ENCODE results near the gene GLT8D1.
A peak's percentile ranks its signal among the peaks of the same experiment; 100 is the strongest.

The GLT8D1 gene

GRCh38 chr3:52712291-52713212 is 7.0 kb upstream of the GLT8D1 start:
- DNase-seq = no peak

GRCh38 chr3:52710512-52710911 is 4.9 kb upstream of the GLT8D1 start:
- no peak for DNase-seq

GRCh38 chr3:52707585-52707984 is 2.0 kb upstream of the GLT8D1 start:
- DNase-seq = no peak

GRCh38 chr3:52705438-52705687 is 228 bp downstream of the GLT8D1 start:
- DNase-seq = no peak

- DNase-seq = peak; percentile 44
Measured at GRCh38 chr3:52704611-52705437, 767 bp downstream of the GLT8D1 start.

- DNase-seq = peak; percentile 79
Measured at GRCh38 chr3:52703341-52703740, 2.2 kb downstream of the GLT8D1 start.

GRCh38 chr3:52697632-52697965 is 8.0 kb downstream of the GLT8D1 start:
- no peak for DNase-seq

- no peak for DNase-seq
Measured at GRCh38 chr3:52696830-52697631, 8.6 kb downstream of the GLT8D1 start.

- no peak for DNase-seq
Measured at GRCh38 chr3:52695798-52696671, 9.6 kb downstream of the GLT8D1 start.

GRCh38 chr3:52694528-52695189 is 10.9 kb downstream of the GLT8D1 start:
- DNase-seq = no peak

- no peak for DNase-seq
Measured at GRCh38 chr3:52693071-52693470, 12.5 kb downstream of the GLT8D1 start.

- DNase-seq = no peak
Measured at GRCh38 chr3:52690560-52690959, 15.0 kb downstream of the GLT8D1 start.

- no peak for DNase-seq
Measured at GRCh38 chr3:52689151-52689550, 16.4 kb downstream of the GLT8D1 start.

GRCh38 chr3:52688266-52688665 is 17.3 kb downstream of the GLT8D1 start:
- no peak for DNase-seq

GRCh38 chr3:52685709-52686691 is 19.6 kb downstream of the GLT8D1 start, which contains the start of the genes GNL3 and PBRM1:
Gene GNL3 (plus strand): TSS chr3:52686032. CDS start chr3:52686093, 61 bp downstream.
Gene PBRM1 (minus strand): TSS chr3:52685913.
- peak; percentile 94 for DNase-seq

- DNase-seq = peak; percentile 78
Measured at GRCh38 chr3:52685285-52685708, 20.3 kb downstream of the GLT8D1 start.

GRCh38 chr3:52684184-52684583 is 21.4 kb downstream of the GLT8D1 start:
- DNase-seq = no peak

- DNase-seq = no peak
Measured at GRCh38 chr3:52683611-52684010, 22.0 kb downstream of the GLT8D1 start.

GRCh38 chr3:52682016-52682415 is 23.6 kb downstream of the GLT8D1 start:
- DNase-seq = peak; percentile 77

- DNase-seq = no peak
Measured at GRCh38 chr3:52681596-52681995, 24.0 kb downstream of the GLT8D1 start.
